Measurements from ENCODE around the gene RGS14. TPM values are rescaled to one million over a fixed set of nuclear protein-coding genes. Genes with fewer than 3 reads are reported as not detected.

RGS14 gene
- total and polyA plus RNA-seq, 3 donors from 2014 or later = 25.3 to 40.5 (median 39.2) TPM

DNA sequence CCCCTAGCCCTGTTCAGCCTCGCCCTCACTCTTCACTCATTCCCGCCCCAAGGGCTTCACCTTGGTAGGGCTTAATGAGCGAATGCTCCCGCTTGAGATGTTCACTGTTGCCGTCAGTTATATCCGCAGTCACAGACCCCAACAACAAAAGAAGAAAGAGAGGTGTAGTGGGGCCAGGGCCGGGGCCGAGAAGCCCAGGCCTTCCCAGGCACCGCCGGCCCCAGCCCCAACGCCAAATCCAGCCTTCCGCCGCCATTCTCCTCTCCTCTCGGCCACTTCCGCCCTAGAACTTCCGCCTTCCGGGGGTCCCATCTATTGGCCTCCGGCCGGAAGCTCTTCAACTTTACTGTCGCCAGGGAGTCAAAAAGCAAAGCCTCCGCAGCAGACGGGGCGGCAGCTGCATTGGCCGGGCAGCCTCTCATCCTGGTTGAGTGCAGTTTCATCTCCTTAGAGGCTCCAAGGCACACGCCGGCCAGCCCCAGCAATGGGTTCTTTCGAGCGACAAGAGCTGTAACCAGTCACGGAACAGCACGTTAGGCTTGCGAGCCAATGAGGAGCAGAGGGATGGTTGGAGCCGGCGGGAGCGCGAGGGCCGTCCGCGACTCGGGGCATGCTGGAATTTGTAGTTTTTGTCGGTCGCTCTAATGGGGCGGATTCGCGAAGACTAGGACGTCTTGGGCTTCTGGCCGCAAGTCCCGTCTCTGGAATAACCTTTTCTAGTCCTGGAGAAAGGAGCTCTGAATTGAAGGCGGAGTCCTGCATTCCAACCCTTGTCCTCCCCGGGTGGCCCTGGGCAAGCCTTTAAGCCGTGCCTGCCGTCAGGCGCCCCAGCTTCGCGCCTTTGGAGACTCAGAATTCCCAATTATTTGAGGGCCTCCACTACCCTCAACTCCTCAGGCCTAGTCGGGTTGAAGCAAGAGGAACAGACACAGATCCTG lies 6.1 kb upstream of the RGS14 start, which contains the start of gene LMAN2:
Gene LMAN2, minus strand, starts transcription at position 277 of the 938 bp plus-strand sequence. Its CDS starts 21 bp downstream, at position 256.
- TF ChIP-seq, protein P1, sequence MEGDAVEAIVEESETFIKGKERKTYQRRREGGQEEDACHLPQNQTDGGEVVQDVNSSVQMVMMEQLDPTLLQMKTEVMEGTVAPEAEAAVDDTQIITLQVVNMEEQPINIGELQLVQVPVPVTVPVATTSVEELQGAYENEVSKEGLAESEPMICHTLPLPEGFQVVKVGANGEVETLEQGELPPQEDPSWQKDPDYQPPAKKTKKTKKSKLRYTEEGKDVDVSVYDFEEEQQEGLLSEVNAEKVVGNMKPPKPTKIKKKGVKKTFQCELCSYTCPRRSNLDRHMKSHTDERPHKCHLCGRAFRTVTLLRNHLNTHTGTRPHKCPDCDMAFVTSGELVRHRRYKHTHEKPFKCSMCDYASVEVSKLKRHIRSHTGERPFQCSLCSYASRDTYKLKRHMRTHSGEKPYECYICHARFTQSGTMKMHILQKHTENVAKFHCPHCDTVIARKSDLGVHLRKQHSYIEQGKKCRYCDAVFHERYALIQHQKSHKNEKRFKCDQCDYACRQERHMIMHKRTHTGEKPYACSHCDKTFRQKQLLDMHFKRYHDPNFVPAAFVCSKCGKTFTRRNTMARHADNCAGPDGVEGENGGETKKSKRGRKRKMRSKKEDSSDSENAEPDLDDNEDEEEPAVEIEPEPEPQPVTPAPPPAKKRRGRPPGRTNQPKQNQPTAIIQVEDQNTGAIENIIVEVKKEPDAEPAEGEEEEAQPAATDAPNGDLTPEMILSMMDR (IDR thresholded peaks at IDR 0.05) = no peak
- TF ChIP-seq POLR2A (IDR thresholded peaks at IDR 0.05) = no peak
- Histone ChIP-seq H3K4me1 (peaks cover 16% of the 10 kb centered on the region), H3K36me3 (ENCODE audit: low read depth, missing control alignments) (no peaks in the 10 kb centered on the region), H3K27me3 (no peaks in the 10 kb centered on the region), H3K4me3 (peak within 1 kb of the TSS; percentile 70 to 86), H3K27ac (peak within 1 kb of the TSS; percentile 85 to 93), H3K9me3 (no peaks in the 10 kb centered on the region)
- intact Hi-C loops (cut with DNase I; ENCODE audit: low total_unique reads) = no loop called here
- peak; percentile 97 for DNase-seq
- 6 to 11% methylated on average over 34 to 55 of the region's 55 CpGs for WGBS, 2 donors

DNA sequence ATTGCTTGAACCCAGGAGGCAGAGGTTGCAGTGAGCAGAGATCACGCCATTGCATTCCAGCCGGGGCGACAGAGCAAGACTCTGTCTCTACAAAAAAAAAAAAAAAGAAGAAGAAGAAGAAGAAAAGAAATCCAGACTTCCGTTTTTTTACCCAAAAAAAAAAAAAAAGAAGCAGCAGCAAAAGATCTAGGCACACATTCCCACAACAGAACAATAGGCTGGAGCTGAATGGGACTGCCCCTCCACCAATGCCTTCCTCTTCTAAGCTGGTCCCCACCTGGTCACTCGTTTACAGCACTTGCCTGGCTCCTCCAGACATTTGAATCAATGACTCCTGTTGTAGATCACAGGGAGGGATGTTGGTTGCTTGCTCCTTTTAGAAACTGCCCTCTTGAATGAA lies 4.6 kb upstream of the RGS14 start:
- TF ChIP-seq, protein P1 (IDR thresholded peaks at IDR 0.05) = no peak
- no peak for DNase-seq
- Histone ChIP-seq H3K27ac (no peak overlapping the region), H3K4me3 (no peak overlapping the region), H3K4me1 (peaks cover 16% of the 10 kb centered on the region), H3K9me3 (no peaks in the 10 kb centered on the region), H3K27me3 (no peaks in the 10 kb centered on the region), H3K36me3 (ENCODE audit: low read depth, missing control alignments) (no peaks in the 10 kb centered on the region)
- intact Hi-C loops (cut with DNase I; ENCODE audit: low total_unique reads) = no loop called here
- 61 to 65% methylated on average over 5 of the region's 5 CpGs for WGBS, 2 donors

DNA sequence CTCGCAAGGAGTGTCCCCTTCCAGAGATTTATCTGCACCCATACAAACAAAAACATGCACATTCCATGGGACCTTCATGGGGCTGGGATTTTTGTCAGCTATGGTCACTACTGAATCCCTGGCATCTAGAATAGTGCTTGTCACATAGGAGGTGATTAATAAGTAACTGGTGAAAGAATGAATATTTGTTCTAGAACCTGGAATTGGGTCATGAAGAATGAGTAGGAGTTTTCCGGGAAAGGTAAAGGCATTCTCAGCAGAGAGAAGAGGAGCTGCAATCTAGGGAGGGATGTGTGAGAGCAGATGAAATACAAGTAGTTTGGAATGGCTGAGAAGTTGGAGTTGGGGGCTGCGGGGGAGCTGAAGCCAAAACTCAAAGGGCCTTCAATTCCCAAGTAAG lies 3.5 kb upstream of the RGS14 start:
- Histone ChIP-seq H3K9me3 (no peaks in the 10 kb centered on the region), H3K27ac (no peak overlapping the region), H3K27me3 (no peaks in the 10 kb centered on the region), H3K4me1 (peaks cover 16% of the 10 kb centered on the region), H3K4me3 (no peak overlapping the region), H3K36me3 (ENCODE audit: low read depth, missing control alignments) (no peaks in the 10 kb centered on the region)
- DNase-seq = no peak
- intact Hi-C loops (cut with DNase I; ENCODE audit: low total_unique reads) = no loop called here
- WGBS, 2 donors = 82 to 94% methylated on average over 3 of the region's 3 CpGs
- TF ChIP-seq POLR2A (IDR thresholded peaks at IDR 0.05) = no peak
- TF ChIP-seq, protein P1 (IDR thresholded peaks at IDR 0.05) = no peak

DNA sequence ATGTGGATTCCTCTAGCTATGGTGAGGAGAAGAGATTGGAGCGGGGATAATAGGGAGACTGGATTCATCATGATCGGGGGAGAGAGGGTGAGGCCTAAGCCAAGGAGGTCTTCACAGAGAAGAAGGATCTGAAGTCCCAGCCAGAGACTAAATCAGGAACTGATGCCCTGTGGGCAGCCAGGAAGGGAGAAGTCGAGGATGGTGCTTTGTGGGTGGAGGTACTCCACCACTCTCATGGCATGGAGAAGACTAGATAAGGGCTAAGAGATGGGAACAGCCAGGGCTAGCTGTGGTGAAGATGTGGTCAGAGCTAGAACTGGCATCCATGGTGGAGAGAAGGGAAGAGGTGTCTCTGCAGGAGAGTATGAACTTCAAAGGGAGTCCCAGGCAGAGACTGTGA lies 3.0 kb upstream of the RGS14 start:
- H3K27ac ChIP-seq = no peak overlapping the region
- H3K36me3 ChIP-seq (ENCODE audit: low read depth, missing control alignments) = no peaks in the 10 kb centered on the region
- H3K4me1 ChIP-seq = peaks cover 12% of the 10 kb centered on the region
- no peak overlapping the region for H3K4me3 ChIP-seq
- no peak for DNase-seq
- intact Hi-C loops (cut with DNase I; ENCODE audit: low total_unique reads) = no loop called here
- TF ChIP-seq, protein P1 (IDR thresholded peaks at IDR 0.05) = no peak
- TF ChIP-seq POLR2A (IDR thresholded peaks at IDR 0.05) = no peak
- H3K27me3 ChIP-seq = no peaks in the 10 kb centered on the region
- no peaks in the 10 kb centered on the region for H3K9me3 ChIP-seq
- WGBS, 2 donors = 71 to 77% methylated on average over 3 of the region's 3 CpGs

Measured in testis (tissue), 3 donors.